SK-N-MC (cell line): ENCODE results near the gene ABCA7.

Source experiments
- EZH2 ChIP-seq: fragments of 200-600 bp; sonication (generic); IDR thresholded peaks from one replicate; pipeline ENCODE4 v1.6.1; 2017; ENCODE audit warnings: antibody characterized with exemption
- FOXP2 ChIP-seq: optimal IDR thresholded peaks from 2 replicates; pipeline ENCODE3; 2011; ENCODE audit warnings: mild to moderate bottlenecking, moderate library complexity; ENCODE audit not compliant: insufficient read depth; ENCODE audit errors: extremely low read length, control extremely low read depth
- POLR2AphosphoS5 ChIP-seq: IDR thresholded peaks from 2 replicates; pipeline ENCODE4 v1.6.1; 2012; ENCODE audit warnings: mild to moderate bottlenecking, low read depth, low read length, borderline replicate concordance

DNA sequence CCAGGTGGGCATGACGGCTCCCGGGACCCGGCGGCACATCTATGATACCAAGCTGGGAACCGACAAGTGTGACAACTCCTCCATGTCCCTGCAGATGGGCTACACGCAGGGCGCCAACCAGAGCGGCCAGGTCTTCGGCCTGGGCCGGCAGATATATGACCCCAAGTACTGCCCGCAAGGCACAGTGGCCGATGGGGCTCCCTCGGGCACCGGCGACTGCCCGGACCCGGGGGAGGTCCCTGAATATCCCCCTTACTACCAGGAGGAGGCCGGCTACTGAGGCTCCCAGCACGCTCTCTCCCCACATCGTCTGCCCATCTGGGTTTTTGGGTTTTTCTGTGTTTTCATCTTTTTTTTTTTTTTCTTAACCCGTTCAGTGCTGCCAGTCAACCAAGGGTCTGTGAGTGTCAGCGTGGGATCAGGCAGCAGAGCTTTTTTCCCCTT lies 2.3 kb upstream of the ABCA7 start:
- TF ChIP-seq POLR2AphosphoS5 = no peak
- TF ChIP-seq EZH2 = no peak
- no peak for TF ChIP-seq FOXP2
